ENCODE data around the gene CSF1.

GRCh38 chr1:109919303-109919702, 8.7 kb downstream of the CSF1 start:
- no peak for TF ChIP-seq CTCF (IDR thresholded peaks at IDR 0.05)
- TF ChIP-seq POLR2A (IDR thresholded peaks at IDR 0.05) = no peak

Measured in breast epithelium (tissue), 3 donors.